ENCODE results near the gene ZXDC.

ZXDC gene

DNA sequence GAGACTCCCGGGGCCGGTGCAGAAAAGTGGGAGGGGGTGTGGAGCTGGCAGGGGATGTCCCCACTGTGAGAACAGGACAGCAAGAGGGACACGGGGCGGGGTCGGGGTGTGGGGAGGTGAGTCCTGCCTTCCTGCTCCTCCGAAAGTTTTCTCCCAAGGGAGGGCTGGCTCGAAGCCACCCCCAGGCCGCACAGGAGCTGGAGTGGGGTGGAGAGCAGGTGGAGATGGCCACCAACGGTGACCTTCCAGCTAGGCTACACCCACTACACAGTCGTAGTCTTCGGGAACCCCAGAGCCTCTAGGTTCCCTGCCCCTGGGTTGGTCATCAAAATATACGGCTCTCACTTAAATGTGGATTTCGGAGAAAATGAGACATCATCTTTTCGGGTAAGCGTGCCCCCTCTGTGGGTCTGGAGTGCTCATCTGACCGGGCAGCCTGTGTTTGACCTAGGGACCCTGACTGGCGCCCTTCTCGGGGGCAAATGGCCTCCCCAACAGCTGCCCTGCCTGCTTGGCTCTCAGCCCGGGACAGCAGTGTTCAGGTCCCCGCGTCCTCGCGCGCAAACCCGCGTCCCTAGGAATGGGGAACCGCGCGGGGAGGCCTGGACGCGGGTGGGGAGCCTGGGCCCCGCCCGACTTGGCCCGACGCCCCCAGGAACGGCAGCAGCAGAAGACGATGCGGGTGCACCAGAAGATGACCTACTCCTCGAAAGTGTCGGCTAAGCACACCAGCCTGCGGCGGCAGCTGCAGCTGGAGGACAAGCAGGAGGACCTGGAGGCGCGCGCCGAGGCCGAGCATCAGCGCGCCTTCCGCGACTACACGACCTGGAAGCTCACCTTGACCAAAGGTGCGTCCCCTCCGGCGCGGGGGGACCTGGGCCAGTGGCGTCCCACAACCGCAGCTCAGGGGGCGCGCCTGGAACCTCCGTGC lies 59.8 kb downstream of the ZXDC start:
- no peak for DNase-seq (ENCODE audit: low spot score)

DNA sequence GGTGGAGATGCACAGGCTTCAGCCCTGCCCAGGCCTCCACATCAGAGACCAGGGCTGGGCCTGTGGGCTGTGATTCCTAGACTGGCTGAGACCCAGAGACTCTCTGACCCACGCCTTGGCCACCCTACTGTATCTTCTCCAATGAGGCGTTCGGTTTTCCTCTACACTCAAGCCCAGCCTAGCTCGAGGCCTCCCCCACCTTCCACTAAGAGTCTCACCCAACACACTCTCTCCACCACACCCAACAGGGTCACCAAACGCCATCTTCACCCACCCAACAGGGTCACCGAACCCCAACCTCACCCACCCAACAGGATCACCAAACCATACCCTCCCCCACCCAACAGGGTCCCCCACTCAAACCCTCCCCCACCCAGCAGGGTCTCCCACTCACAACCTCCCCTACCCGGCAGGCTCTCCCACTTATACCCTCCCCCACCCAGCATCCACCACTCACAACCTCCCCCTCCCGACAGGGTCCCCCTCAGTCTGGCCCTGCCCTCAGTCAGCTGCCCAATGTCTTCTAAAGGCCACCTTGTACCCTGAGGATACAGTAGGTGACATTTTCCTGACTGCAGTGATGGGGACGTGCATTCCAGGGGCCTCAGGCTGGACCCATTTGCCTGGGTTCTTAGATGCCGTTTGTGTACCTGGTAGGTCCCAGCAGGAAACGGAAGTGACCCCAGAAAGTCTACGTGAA lies 60.6 kb downstream of the ZXDC start:
- DNase-seq (ENCODE audit: low spot score): no peak

DNA sequence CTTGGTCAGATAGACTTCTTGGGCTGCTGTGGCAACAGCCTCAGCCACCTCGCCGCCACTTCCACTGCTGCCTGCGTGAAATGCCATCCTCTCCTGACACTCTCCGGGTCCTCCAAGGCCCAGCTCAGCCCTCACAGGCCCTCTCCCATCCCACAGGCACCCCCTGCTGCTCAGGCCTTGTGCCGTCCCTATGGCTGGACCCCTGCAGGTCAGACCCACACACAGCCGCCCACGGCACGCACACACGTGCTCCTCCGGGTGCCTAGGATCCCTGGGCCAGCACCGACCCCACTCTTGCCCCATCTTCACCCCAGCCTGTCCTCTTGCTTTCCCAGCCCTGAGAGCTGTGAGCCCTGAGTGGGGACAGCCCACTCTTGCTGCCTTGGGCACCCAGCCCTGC lies 61.3 kb downstream of the ZXDC start:
- DNase-seq (ENCODE audit: low spot score): no peak

- DNase-seq (ENCODE audit: low spot score): no peak
Observed at GRCh38 chr3:126413693-126414080, 62.0 kb downstream of the ZXDC start.

DNA sequence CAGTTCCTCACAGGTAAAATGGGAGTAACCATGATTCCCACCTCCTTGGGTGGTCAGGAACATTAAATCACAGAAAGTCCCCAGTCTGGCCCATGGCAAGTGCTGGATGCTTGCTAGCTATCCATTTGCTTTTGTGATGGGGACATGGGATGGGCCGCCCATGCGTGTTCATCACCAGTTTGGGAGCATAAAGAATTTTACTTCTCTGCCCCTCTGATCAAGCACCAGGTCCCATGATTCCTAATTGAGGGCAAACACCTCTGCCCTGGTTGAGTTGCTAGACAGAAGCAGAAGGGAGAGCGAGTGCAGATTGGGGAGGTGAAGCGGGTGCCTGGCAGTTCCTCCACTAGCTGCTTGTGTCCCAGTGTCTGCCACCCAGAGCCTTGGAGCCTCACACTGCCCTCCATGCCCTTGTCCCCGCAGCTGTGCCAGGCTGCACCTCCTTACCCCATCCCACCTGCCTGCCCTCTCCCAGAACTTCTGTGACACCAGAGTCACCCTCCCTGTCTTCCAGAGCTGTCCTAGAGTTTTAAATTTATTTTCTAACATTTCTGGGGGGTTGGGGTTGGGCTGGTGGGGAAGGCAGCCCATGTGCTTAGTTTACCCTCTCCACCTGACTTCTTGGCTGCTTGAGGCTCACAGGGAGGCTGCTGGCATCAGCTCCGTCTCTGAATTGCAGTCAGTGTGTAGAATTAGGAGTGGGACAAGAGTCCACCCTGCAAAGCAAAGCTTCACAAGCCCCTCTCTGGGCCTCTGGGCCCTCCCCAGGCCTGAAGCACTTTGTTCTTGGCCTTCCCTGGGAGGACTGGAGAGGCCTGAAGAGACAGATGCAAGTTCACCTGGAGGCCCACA lies 62.6 kb downstream of the ZXDC start:
- no peak for DNase-seq (ENCODE audit: low spot score)

GRCh38 chr3:126408099-126408498 lies 67.6 kb downstream of the ZXDC start:
- DNase-seq (ENCODE audit: low spot score): no peak

DNA sequence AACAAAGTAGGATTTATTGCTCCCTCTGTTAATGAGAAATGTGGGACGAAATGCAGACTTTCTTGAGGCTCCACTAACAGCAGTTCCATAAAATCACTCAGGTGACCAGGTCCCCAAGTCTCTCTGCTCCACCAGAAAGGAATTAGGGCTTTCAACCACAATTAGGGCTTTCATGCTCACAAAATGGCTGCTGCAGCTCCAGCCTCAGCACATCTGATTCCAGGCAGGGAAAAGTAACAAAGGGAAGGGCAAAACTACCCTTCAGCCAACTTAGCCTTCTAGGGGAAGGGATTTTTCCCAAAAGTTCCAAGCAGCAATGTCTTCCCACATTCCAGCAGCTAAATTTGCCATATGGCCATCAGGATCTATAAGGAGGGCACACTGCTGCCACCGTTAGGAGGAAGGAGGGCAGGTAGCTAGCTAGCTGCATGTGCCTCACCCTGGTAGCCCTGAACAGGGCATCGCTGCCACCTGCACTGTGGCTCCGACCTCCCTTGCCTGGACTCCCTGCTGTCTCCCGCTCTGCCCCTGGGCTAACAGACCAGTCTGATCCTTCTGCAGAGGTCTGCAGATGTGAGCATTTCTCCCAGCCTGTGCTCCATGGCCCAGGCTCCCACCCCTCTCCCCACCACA lies 68.2 kb downstream of the ZXDC start:
- no peak for DNase-seq (ENCODE audit: low spot score)

GRCh38 chr3:126406389-126407296 lies 69.0 kb downstream of the ZXDC start:
- no peak for DNase-seq (ENCODE audit: low spot score)

DNA sequence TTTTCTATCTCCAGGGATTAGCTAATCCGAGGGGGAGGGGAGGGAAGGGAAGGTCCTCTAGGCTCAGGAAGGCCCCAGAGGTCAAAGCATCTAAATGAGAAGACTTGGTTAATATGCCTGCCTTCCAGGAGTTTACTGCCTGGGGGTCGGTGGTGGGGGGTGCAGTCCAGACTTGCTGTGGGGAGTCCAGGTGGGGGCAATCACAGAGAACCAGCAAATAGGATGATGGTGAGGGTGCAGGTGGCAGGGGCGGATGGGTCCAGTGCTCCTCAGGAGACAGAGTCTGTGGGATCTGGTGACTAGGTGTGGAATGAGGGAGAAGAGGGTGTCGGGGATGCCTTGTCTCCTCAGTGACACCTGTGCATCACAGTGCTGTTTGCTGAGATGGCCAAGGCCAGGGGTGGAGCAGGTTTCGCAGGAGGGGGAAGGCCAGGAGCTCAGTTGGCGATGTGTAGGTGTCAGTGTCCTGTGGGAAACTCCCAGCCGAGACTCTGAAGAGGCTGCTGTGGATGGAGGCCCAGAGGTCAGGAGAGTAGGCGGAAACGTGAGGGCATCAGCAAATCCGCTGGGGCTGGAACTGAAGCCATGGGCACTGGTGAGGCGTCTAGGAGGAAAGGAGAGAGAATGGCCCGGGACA lies 72.9 kb downstream of the ZXDC start:
- DNase-seq (ENCODE audit: low spot score): no peak

DNA sequence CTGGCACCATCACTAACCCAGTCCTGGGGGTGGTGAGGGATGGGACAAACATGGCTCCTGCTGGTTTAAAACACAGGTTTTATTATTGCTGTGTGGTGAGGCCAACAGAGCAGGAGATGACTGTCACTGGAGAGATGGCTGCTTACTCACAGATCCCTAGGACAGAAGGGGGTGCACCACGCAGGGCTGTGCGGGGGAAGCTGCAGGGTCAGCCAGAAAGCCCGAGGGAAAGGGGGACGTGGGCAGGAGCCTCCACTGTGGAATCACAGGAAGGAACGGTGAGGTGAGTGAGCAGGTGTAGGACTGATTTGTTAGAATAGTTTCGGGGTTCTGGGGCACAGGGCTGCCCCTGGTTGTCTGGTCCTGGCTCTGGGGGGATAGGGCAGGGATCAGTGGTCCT lies 73.5 kb downstream of the ZXDC start:
- DNase-seq (ENCODE audit: low spot score): no peak

DNA sequence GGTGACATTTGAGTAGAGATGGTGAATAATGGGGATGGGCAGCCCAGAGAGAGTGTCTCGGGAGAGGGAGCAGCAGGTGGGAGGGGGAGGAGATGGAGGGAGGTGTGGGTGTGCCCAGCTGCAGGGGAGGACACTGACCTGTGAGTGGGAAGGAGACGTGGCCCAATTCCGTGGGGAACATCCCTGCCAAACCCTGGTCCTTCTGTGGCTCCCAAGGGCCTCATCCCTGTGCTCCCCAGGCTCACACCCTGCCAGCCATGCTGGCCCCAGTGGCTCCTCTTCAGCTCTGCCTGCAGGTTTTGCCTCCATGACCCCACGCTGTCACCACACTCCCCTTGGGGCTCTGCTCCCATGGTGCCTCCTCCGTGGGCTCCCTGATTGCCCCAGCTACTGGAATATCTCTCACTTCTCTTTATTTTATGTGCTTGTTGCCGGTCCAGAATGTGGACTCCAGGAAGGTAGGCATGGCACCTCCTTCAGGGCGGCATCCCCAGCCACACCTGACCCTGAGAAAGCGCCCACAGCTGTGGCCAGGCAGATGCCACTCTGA lies 74.0 kb downstream of the ZXDC start:
- DNase-seq (ENCODE audit: low spot score): no peak

- DNase-seq (ENCODE audit: low spot score): no peak
Observed at GRCh38 chr3:126399756-126400155, 75.9 kb downstream of the ZXDC start.

- DNase-seq (ENCODE audit: low spot score): no peak
Observed at GRCh38 chr3:126399351-126399735, 76.3 kb downstream of the ZXDC start.

GRCh38 chr3:126398423-126399350 lies 77.0 kb downstream of the ZXDC start:
- peak; percentile 12 for DNase-seq (ENCODE audit: low spot score)

- no peak for DNase-seq (ENCODE audit: low spot score)
Observed at GRCh38 chr3:126397610-126398422, 77.9 kb downstream of the ZXDC start.

- DNase-seq (ENCODE audit: low spot score): no peak
Observed at GRCh38 chr3:126396536-126396935, 79.2 kb downstream of the ZXDC start.

DNA sequence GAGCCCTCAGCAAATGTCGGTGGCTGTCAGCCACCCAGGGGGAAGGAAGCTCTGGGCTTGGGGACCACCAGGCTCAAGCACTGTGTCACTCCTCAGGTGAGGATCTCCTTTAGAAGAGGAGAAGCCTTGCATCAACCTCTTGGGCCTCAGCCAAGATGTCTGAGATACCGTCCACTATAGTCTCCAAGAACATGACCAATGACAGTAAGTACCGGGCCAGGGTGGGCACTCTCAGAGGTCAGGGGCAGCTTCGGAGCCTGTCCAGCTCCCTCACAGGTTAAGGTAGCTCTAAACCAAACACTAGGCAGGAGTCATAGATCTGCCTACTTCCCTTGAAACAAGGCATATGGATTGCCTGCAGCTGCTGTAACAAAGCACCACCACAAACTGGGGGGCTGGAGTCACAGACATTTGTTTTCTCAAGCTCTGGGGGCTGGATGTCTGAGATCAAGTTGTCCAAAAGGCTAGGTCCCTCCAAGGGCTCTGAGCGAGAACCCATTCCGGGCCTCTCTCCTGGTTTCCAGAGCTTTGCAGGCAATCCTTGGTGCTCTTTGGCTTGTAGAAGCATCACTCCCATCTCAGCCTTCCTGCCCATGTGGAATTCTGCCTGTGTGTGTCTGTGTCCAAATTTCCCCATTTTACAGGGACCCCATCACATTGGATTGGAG lies 79.7 kb downstream of the ZXDC start:
- no peak for DNase-seq (ENCODE audit: low spot score)

DNA sequence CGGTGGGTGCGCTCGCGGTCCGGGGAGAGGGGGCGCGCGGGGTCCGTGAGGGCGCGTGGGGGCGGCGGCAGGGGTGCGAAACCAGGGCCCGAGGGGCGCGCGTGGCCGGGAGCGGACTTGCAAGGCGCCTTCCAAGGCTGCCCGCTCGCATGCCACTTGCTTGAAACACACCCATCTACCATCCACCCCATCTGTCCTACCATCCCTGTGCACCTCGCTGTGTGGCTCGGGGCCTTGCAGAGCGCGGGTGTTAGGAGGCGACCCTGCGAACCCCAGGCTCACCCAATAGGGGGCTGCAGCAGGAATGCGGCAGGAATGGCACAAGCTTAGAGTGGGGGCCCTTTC lies 80.7 kb downstream of the ZXDC start:
- DNase-seq (ENCODE audit: low spot score): no peak
